Kidney glomerular epithelial cell (primary cell): Measurements from ENCODE around the gene UQCRHL.

ENCODE experiments used
- DNase-seq: peaks from one replicate; lab custom pipeline; 2025; lab: John Stamatoyannopoulos, UW

Gene UQCRHL

DNA sequence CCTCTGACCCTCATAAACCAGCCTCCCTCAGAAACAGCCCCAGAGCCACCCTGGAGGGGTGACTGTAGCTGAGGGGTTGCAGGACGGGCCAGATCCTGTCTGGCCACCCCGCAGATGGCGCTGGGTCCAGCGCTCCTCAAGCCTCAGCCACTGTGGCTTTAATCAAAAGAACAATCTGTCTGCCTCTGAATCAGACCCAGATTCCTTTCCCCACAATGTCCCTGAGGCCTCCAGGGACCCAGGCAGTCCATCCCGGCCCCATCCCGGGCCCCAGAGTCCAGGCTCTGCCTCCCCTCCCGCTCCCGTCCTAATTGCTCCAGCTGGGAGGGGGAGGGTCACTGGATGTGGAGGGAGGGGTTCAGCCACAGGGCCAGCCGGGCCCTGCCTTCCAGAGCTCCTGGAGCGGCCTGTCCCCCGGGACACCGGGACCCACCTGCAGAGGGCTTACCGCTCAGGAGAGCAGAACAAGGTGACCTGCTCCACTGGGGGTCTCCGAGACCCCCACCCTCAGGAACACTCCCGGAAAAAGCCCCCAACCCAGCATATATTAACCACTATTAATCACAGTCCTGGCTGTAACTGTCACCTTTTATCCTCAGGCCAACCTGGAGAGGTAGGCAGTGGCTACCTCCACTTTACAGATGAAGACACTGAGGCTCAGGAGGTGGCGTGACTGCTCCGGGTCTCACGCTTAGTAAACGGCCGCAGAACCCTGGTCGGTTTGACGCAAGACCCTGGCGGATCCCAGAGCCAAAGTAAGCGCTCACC lies 49.7 kb downstream of the UQCRHL start:
- DNase-seq = no peak
